Trophoblast cell (in vitro differentiated cells and primary cell): ENCODE results near the gene ZNF230.

Experiments
- DNase-seq, 2 donors: peaks; one replicate each; pipeline ENCODE4 v3.0.0-alpha.2; 2016
- H2AFZ ChIP-seq: 2 replicates; pipeline ENCODE4 v1.6.1; 2013; ENCODE audit warnings: low read length, moderate library complexity, mild to moderate bottlenecking; ENCODE audit not compliant: insufficient read depth, poor library complexity
- H2AK5ac ChIP-seq: 2 replicates; pipeline ENCODE4 v1.6.1; 2013; ENCODE audit warnings: mild to moderate bottlenecking, low read length
- H2BK120ac ChIP-seq: 2 replicates; pipeline ENCODE4 v1.6.1; 2013; ENCODE audit warnings: low read length, mild to moderate bottlenecking, moderate library complexity; ENCODE audit not compliant: insufficient read depth, poor library complexity
- H2BK12ac ChIP-seq: 2 replicates; pipeline ENCODE4 v1.6.1; 2013; ENCODE audit warnings: mild to moderate bottlenecking, low read length, moderate library complexity
- H2BK5ac ChIP-seq: 2 replicates; pipeline ENCODE4 v1.6.1; 2013; ENCODE audit warnings: low read length, low read depth, moderate library complexity, mild to moderate bottlenecking; ENCODE audit not compliant: poor library complexity
- H3K14ac ChIP-seq: 2 replicates; pipeline ENCODE4 v1.6.1; 2013; ENCODE audit warnings: mild to moderate bottlenecking, low read length
- H3K18ac ChIP-seq: 2 replicates; pipeline ENCODE4 v1.6.1; 2013; ENCODE audit warnings: mild to moderate bottlenecking, low read length
- H3K23ac ChIP-seq: 2 replicates; pipeline ENCODE4 v1.6.1; 2013; ENCODE audit warnings: low read length
- H3K27ac ChIP-seq: 2 replicates; pipeline ENCODE4 v1.5.1; 2013; ENCODE audit warnings: low read depth, mild to moderate bottlenecking, inconsistent platforms, low read length, moderate library complexity
- H3K27me3 ChIP-seq: 2 replicates; pipeline ENCODE4 v1.6.1; 2013; ENCODE audit warnings: inconsistent platforms, mild to moderate bottlenecking, low read length, moderate library complexity; ENCODE audit not compliant: insufficient read depth
- H3K36me3 ChIP-seq, 2 experiments: 1 replicate in 1 of 2; 2 replicates in 1 of 2; pipeline ENCODE4 v1.6.1; 2013; ENCODE audit warnings: low read length in 2 of 2, mild to moderate bottlenecking in 2 of 2, moderate library complexity in 1 of 2; ENCODE audit not compliant: insufficient read depth in 2 of 2, control insufficient read depth in 1 of 2
- H3K4ac ChIP-seq: 2 replicates; pipeline ENCODE4 v1.6.1; 2013; ENCODE audit warnings: low read depth, mild to moderate bottlenecking, low read length, moderate library complexity
- H3K4me1 ChIP-seq, 2 experiments: 1 replicate in 1 of 2; 2 replicates in 1 of 2; pipeline ENCODE4 v1.6.1; 2013; ENCODE audit warnings: low read length in 2 of 2, mild to moderate bottlenecking in 2 of 2, moderate library complexity in 1 of 2; ENCODE audit not compliant: insufficient read depth in 2 of 2, control insufficient read depth in 1 of 2
- H3K4me2 ChIP-seq: 2 replicates; pipeline ENCODE4 v1.6.1; 2013; ENCODE audit warnings: inconsistent platforms, mild to moderate bottlenecking, low read length, moderate library complexity
- H3K4me3 ChIP-seq: 2 replicates; pipeline ENCODE4 v1.5.1; 2013; ENCODE audit warnings: mild to moderate bottlenecking, low read depth, low read length, inconsistent platforms
- H3K79me1 ChIP-seq: one replicate; pipeline ENCODE4 v1.6.1; 2013; ENCODE audit warnings: low read length
- H3K79me2 ChIP-seq: 2 replicates; pipeline ENCODE4 v1.6.1; 2013; ENCODE audit warnings: low read length, mild to moderate bottlenecking; ENCODE audit not compliant: control insufficient read depth, insufficient read depth, poor library complexity
- H3K9ac ChIP-seq: 2 replicates; pipeline ENCODE4 v1.6.1; 2013; ENCODE audit warnings: mild to moderate bottlenecking, low read length
- H3K9me3 ChIP-seq: 2 replicates; pipeline ENCODE4 v1.6.1; 2013; ENCODE audit warnings: low read depth, mild to moderate bottlenecking, control low read depth, inconsistent platforms, low read length; ENCODE audit not compliant: insufficient read depth
- H4K12ac ChIP-seq: 2 replicates; pipeline ENCODE4 v1.6.1; 2013; ENCODE audit warnings: low read depth, mild to moderate bottlenecking, low read length, moderate library complexity
- H4K8ac ChIP-seq: 2 replicates; pipeline ENCODE4 v1.6.1; 2013; ENCODE audit warnings: low read depth, mild to moderate bottlenecking, low read length, moderate library complexity
- H4K91ac ChIP-seq: one replicate; pipeline ENCODE4 v1.6.1; 2013; ENCODE audit warnings: low read depth, mild to moderate bottlenecking, low read length, moderate library complexity
- WGBS: extraction: QIAGEN DNeasy Blood & Tissue Kit; methylation state at CpG from one replicate; pipeline ENCODE4 v1.1.7; 2013; ENCODE audit warnings: missing lambda C conversion rate; ENCODE audit not compliant: insufficient read length, insufficient coverage; ENCODE audit errors: extremely low coverage; 5-methylcytosine and 5-hydroxymethylcytosine counted together

The ZNF230 gene

DNA sequence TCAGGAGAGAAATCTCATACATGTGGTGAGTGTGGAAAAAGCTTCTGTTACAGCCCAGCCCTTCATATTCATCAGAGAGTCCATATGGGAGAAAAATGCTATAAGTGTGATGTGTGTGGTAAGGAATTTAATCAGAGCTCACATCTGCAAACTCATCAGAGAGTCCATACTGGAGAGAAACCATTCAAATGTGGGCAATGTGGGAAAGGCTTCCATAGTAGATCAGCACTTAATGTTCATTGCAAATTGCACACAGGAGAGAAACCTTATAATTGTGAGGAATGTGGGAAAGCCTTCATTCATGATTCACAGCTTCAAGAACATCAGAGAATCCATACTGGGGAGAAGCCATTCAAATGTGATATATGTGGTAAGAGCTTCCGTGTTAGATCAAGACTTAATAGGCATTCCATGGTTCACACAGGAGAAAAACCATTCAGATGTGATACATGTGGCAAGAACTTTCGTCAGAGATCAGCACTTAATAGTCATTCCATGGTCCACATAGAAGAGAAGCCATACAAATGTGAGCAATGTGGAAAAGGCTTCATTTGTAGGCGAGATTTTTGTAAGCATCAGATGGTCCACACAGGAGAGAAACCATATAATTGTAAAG, 36.6 kb upstream of the ZNF230 start:
- no peaks in the 10 kb centered on the region for H3K79me1 ChIP-seq
- no peak overlapping the region for H3K4me3 ChIP-seq
- H3K23ac ChIP-seq = no peak overlapping the region
- H3K27me3 ChIP-seq = no peaks in the 10 kb centered on the region
- no peak overlapping the region for H3K27ac ChIP-seq
- no peak overlapping the region for H2BK120ac ChIP-seq
- H4K12ac ChIP-seq = no peak overlapping the region
- H3K9me3 ChIP-seq = peaks cover 16% of the 10 kb centered on the region
- H4K8ac ChIP-seq = no peak overlapping the region
- H3K9ac ChIP-seq = no peak overlapping the region
- H3K4me2 ChIP-seq = no peak overlapping the region
- H3K18ac ChIP-seq = no peak overlapping the region
- no peak overlapping the region for H3K4ac ChIP-seq
- no peak overlapping the region for H3K14ac ChIP-seq
- peaks cover 17 to 44% of the 10 kb centered on the region in 2 experiments for H3K36me3 ChIP-seq
- no peak for DNase-seq
- H2AK5ac ChIP-seq = no peak overlapping the region
- H2BK12ac ChIP-seq = no peak overlapping the region
- no peaks in the 10 kb centered on the region for H3K4me1 ChIP-seq
- H4K91ac ChIP-seq = no peak overlapping the region
- H2BK5ac ChIP-seq = no peak overlapping the region
- H3K79me2 ChIP-seq = no peaks in the 10 kb centered on the region
- no CpG with 5 or more reads among the region's 3 CpGs for WGBS
- no peak overlapping the region for H2AFZ ChIP-seq

- no peak overlapping the region for H3K27ac ChIP-seq
- no peaks in the 10 kb centered on the region for H3K36me3 ChIP-seq
- H3K9me3 ChIP-seq = peaks cover 3% of the 10 kb centered on the region
- H3K27me3 ChIP-seq = no peaks in the 10 kb centered on the region
- H2AK5ac ChIP-seq = no peak overlapping the region
- H3K4me2 ChIP-seq = no peak overlapping the region
- WGBS = no CpG with 5 or more reads among the region's 1 CpG
- no peak overlapping the region for H3K9ac ChIP-seq
- no peak overlapping the region for H4K8ac ChIP-seq
- no peak overlapping the region for H3K23ac ChIP-seq
- H4K91ac ChIP-seq = no peak overlapping the region
- H3K4ac ChIP-seq = no peak overlapping the region
- no peaks in the 10 kb centered on the region for H3K4me1 ChIP-seq
- DNase-seq = no peak
- H2AFZ ChIP-seq = no peak overlapping the region
- no peaks in the 10 kb centered on the region for H3K79me1 ChIP-seq
- H3K79me2 ChIP-seq = no peaks in the 10 kb centered on the region
- no peak overlapping the region for H3K14ac ChIP-seq
- no peak overlapping the region for H3K4me3 ChIP-seq
- no peak overlapping the region for H2BK120ac ChIP-seq
- no peak overlapping the region for H4K12ac ChIP-seq
- no peak overlapping the region for H2BK5ac ChIP-seq
- no peak overlapping the region for H3K18ac ChIP-seq
- no peak overlapping the region for H2BK12ac ChIP-seq
Measured at GRCh38 chr19:43976732-43977131, 26.0 kb upstream of the ZNF230 start.

GRCh38 chr19:43983544-43983911, 19.2 kb upstream of the ZNF230 start:
- peak overlapping the region; percentile 99 for H3K4me2 ChIP-seq
- no peaks in the 10 kb centered on the region for H3K36me3 ChIP-seq
- no peak overlapping the region for H4K12ac ChIP-seq
- H3K9ac ChIP-seq = no peak overlapping the region
- no peak overlapping the region for H4K91ac ChIP-seq
- H3K18ac ChIP-seq = no peak overlapping the region
- peaks cover 2% of the 10 kb centered on the region for H3K79me1 ChIP-seq
- no peak overlapping the region for H2BK120ac ChIP-seq
- H3K79me2 ChIP-seq = no peaks in the 10 kb centered on the region
- no peaks in the 10 kb centered on the region for H3K27me3 ChIP-seq
- no peak overlapping the region for H3K4ac ChIP-seq
- peaks cover 2 to 3% of the 10 kb centered on the region in 2 experiments for H3K4me1 ChIP-seq
- no peak overlapping the region for H3K4me3 ChIP-seq
- WGBS = no CpG with 5 or more reads among the region's 2 CpGs
- no peak overlapping the region for H3K23ac ChIP-seq
- H3K9me3 ChIP-seq = no peaks in the 10 kb centered on the region
- no peak overlapping the region for H4K8ac ChIP-seq
- H3K14ac ChIP-seq = no peak overlapping the region
- H2BK5ac ChIP-seq = no peak overlapping the region
- H3K27ac ChIP-seq = no peak overlapping the region
- H2BK12ac ChIP-seq = no peak overlapping the region
- DNase-seq = no peak
- H2AK5ac ChIP-seq = no peak overlapping the region
- H2AFZ ChIP-seq = no peak overlapping the region

DNA sequence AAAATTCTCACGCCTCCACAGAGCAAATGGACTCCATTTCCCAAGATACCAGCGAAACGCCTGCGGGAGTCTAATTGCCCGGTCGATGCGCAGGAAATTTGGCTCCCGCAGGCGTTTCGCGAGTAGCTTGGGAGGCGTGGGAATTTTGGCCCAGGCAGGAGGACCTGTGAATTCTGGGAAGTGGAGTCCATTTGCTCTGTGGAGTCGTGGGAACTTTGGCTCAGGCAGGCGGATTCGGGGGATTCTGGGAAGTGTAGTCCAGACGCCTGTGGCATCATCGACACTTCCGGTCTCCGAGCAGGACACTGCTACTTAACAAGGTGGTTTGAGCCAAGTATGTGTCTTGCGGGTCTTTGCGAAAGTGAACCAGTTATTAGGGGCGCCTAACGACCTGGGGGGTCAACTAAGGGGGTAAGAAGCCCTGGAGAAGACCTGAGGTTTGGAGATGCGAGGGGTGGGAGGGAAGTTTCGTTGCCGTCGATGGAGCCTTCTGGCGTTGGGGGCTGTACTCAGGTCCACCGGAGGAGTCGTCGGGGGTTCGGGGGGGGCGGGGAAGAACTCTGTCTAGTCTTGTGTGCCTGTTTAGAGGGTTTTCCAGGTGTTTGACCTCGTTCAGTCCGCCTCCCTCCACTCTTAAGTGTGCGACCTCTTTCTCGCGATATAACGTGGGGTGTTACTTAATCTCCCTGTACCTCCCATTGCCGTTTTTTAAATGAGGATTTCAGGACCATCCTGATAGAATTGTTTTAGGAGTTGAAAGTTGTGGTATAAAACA, 18.7 kb upstream of the ZNF230 start, which contains the start of gene ZNF155:
TSS of gene ZNF155 (plus strand) at position 277 of the 775 bp plus-strand sequence. CDS start 4,356 bp downstream, outside the sequence.
- H3K4me1 ChIP-seq = peaks cover 2 to 3% of the 10 kb centered on the region in 2 experiments

More for the DNA sequence above, 18.7 kb upstream of the ZNF230 start, which contains the start of gene ZNF155:
- peak within 1 kb of the TSS; percentile 83 for H3K4me3 ChIP-seq
- peak within 1 kb of the TSS; percentile 69 for H3K4ac ChIP-seq
- peaks cover 2% of the 10 kb centered on the region for H3K79me1 ChIP-seq
- H2BK5ac ChIP-seq = peak within 1 kb of the TSS; percentile 21
- H4K91ac ChIP-seq = peak within 1 kb of the TSS; percentile 64
- no peak within 1 kb of the TSS for H3K23ac ChIP-seq
- no peak within 1 kb of the TSS for H3K27ac ChIP-seq
- H3K18ac ChIP-seq = peak within 1 kb of the TSS; percentile 37
- peak within 1 kb of the TSS; percentile 84 for H3K9ac ChIP-seq
- no CpG with 5 or more reads among the region's 40 CpGs for WGBS
- peak; percentile 96 to 97 for DNase-seq
- H3K4me2 ChIP-seq = peak within 1 kb of the TSS; percentile 99
- no peak within 1 kb of the TSS for H2AK5ac ChIP-seq
- H3K36me3 ChIP-seq = no peaks in the 10 kb centered on the region
- H3K27me3 ChIP-seq = no peaks in the 10 kb centered on the region
- no peaks in the 10 kb centered on the region for H3K79me2 ChIP-seq
- H4K12ac ChIP-seq = peak within 1 kb of the TSS; percentile 73
- H3K14ac ChIP-seq = peak within 1 kb of the TSS; percentile 56
- no peaks in the 10 kb centered on the region for H3K9me3 ChIP-seq
- H4K8ac ChIP-seq = peak within 1 kb of the TSS; percentile 72
- no peak within 1 kb of the TSS for H2BK12ac ChIP-seq
- peak within 1 kb of the TSS; percentile 22 for H2BK120ac ChIP-seq
- H2AFZ ChIP-seq = peak within 1 kb of the TSS; percentile 97
